RWPE2 (cell line): Measurements from ENCODE around the gene DTNBP1.

Source experiments
- ATAC-seq: fragments of 200-7000 bp; cut with Tn5 transposase; 3 replicates; pipeline ENCODE4 v1.9.1; 2021; ENCODE audit warnings: low read depth
- DNase-seq: peaks from one replicate; pipeline ENCODE4 v3.0.0-alpha.2; 2020; ENCODE audit warnings: low spot score
- H3K27ac ChIP-seq: fragments of 450-650 bp; 2 replicates; pipeline ENCODE4 v1.5.1; 2017; ENCODE audit warnings: mild to moderate bottlenecking; ENCODE audit not compliant: poor library complexity, severe bottlenecking
- H3K27me3 ChIP-seq: fragments of 250-450 bp; sonication (Bioruptor Pico); 2 replicates; pipeline ENCODE4 v1.5.1; 2021; ENCODE audit warnings: mild to moderate bottlenecking, moderate library complexity; ENCODE audit not compliant: insufficient read depth, poor library complexity, severe bottlenecking
- H3K36me3 ChIP-seq: fragments of 250-450 bp; sonication (Bioruptor Pico); 2 replicates; pipeline ENCODE4 v1.5.1; 2020; ENCODE audit warnings: low read depth, mild to moderate bottlenecking, moderate library complexity
- H3K4me1 ChIP-seq: fragments of 250-450 bp; sonication (Bioruptor Pico); 2 replicates; pipeline ENCODE4 v1.5.1; 2021; ENCODE audit warnings: mild to moderate bottlenecking, moderate library complexity; ENCODE audit not compliant: insufficient read depth, poor library complexity, severe bottlenecking
- H3K4me3 ChIP-seq: fragments of 250-450 bp; sonication (Bioruptor Pico); 2 replicates; pipeline ENCODE4 v1.5.1; 2021; ENCODE audit warnings: mild to moderate bottlenecking, moderate library complexity; ENCODE audit not compliant: severe bottlenecking
- H3K9me3 ChIP-seq: fragments of 250-450 bp; sonication (Bioruptor Pico); 2 replicates; pipeline ENCODE4 v1.5.1; 2021; ENCODE audit warnings: mild to moderate bottlenecking, moderate library complexity; ENCODE audit not compliant: severe bottlenecking
- TF ChIP-seq, protein P1 (sequence below): fragments of 450-650 bp; IDR thresholded peaks from one replicate; pipeline ENCODE4 v1.5.1; 2017; ENCODE audit warnings: mild to moderate bottlenecking, moderate library complexity; ENCODE audit not compliant: poor library complexity, severe bottlenecking

The DTNBP1 gene

DNA sequence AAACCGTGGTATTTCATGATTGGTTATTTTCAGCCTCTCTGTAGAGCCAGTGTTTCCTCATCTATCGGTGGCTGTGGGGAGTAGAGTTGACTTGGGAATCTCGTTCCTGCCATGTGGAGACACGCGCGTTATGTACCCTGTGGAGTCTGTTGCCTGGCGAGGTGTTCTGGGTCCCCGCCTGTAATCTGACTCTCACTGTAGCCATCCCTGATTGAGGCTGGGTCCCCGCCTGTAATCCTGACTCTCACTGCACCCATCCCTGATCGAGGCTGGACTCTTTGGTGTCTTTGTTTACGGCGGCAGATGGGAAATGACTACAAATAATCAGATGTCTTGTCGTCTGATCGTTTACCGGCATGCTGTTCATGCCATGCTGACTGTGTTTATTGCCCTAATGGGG, 153.9 kb downstream of the DTNBP1 start:
- H3K4me3 ChIP-seq: no peak overlapping the region
- no peaks in the 10 kb centered on the region for H3K27me3 ChIP-seq
- TF ChIP-seq, protein P1, sequence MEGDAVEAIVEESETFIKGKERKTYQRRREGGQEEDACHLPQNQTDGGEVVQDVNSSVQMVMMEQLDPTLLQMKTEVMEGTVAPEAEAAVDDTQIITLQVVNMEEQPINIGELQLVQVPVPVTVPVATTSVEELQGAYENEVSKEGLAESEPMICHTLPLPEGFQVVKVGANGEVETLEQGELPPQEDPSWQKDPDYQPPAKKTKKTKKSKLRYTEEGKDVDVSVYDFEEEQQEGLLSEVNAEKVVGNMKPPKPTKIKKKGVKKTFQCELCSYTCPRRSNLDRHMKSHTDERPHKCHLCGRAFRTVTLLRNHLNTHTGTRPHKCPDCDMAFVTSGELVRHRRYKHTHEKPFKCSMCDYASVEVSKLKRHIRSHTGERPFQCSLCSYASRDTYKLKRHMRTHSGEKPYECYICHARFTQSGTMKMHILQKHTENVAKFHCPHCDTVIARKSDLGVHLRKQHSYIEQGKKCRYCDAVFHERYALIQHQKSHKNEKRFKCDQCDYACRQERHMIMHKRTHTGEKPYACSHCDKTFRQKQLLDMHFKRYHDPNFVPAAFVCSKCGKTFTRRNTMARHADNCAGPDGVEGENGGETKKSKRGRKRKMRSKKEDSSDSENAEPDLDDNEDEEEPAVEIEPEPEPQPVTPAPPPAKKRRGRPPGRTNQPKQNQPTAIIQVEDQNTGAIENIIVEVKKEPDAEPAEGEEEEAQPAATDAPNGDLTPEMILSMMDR: no peak
- H3K4me1 ChIP-seq: peaks cover 12% of the 10 kb centered on the region
- H3K27ac ChIP-seq: no peak overlapping the region
- peaks cover 55% of the 10 kb centered on the region for H3K36me3 ChIP-seq
- ATAC-seq: no peak
- no peaks in the 10 kb centered on the region for H3K9me3 ChIP-seq
- DNase-seq: no peak

DNA sequence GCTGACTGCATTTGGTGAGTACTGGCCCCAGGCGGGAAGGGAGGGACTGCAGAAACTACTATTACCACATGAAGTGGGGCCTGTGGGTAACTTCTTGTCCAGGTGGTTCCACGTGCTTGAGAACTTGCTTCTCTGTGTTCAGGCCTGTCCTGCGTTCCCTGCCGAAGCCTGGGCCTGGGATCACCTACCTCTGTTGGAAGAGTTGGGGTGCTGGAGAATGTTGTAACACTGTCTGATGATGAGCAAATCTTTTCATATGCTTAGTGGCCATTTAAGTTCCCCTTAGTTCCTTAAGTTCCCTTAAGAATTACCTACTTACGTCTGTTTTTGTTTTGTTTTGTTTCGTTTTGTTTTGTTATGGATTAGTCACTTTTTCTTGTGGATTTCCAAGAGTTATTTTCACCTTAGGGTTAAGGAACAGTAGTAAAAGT, 154.4 kb downstream of the DTNBP1 start:
- TF ChIP-seq, protein P1: no peak
- H3K4me3 ChIP-seq: no peak overlapping the region
- H3K27ac ChIP-seq: no peak overlapping the region
- ATAC-seq (no peak), DNase-seq (no peak)
- H3K27me3 ChIP-seq: no peaks in the 10 kb centered on the region
- H3K4me1 ChIP-seq: peaks cover 12% of the 10 kb centered on the region
- no peaks in the 10 kb centered on the region for H3K9me3 ChIP-seq
- H3K36me3 ChIP-seq: peaks cover 55% of the 10 kb centered on the region

DNA sequence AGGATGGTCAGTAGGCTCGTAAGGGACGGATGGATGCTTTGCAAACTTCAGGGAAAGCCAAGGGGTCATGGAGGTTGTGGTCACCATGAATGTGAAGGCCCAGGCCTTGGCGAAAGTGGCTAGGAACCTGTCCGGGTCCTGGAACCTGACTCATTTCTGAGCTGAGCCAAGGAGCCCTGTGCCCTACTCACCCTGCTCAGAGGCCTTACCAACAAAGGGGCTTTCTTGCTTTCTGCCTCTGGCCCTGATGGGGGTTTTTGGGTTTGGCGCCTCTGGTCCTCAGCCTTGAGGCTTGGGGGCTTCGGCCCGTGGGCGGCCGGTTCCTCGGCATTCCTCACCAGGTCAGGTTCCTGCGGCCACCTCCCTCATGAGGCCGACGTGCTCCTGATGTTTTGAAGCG, 155.1 kb downstream of the DTNBP1 start:
- peaks cover 51% of the 10 kb centered on the region for H3K36me3 ChIP-seq

DNA sequence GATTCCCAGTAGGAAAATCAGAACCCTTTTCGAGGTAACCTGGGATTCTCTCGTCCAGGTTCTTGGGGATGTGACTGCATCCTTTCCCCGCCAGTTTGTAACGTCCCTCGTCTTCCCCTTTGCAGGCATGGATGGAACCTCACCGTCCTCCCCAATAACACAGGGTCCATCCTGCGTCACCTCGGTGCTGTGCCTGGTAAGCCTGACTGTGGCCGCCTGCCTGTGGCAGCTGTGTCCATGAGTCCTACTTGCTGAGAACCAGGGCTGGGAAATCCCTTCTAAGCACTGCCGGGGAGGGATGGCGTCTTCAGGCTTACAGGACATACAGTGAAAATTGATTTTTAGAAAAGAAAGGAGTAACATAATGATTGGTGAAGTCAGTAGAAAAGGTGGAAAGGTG, 155.6 kb downstream of the DTNBP1 start:
- TF ChIP-seq, protein P1: no peak
- Histone ChIP-seq H3K4me3 (no peak overlapping the region), H3K4me1 (peaks cover 12% of the 10 kb centered on the region), H3K27ac (no peak overlapping the region), H3K9me3 (no peaks in the 10 kb centered on the region), H3K36me3 (peaks cover 47% of the 10 kb centered on the region), H3K27me3 (no peaks in the 10 kb centered on the region)
- ATAC-seq (no peak), DNase-seq (no peak)

More for the DNA sequence above, 155.1 kb downstream of the DTNBP1 start:
- H3K4me1 ChIP-seq: peaks cover 12% of the 10 kb centered on the region
- DNase-seq (no peak), ATAC-seq (no peak)
- no peak overlapping the region for H3K27ac ChIP-seq
- TF ChIP-seq, protein P1: no peak
- no peaks in the 10 kb centered on the region for H3K27me3 ChIP-seq
- H3K9me3 ChIP-seq: no peaks in the 10 kb centered on the region
- no peak overlapping the region for H3K4me3 ChIP-seq

DNA sequence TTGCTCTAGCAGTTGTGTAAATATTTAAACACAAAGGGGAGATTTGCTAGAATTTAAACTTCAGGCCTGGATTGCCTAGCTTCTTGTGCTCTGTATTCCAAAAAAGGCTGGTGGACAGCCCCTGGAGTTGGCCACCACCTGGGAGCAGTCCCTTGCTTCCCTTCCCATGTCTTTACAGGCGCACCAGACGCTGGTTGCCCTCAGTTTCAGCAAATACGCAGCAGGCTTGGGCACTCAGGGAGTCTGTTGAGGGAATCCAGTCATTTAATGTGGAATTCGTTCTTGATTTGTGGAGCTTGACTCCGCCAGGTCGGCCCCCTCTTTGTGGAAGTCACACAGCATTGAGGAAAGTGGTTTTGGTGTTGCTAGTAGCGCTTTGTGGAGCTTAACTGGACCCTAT, 156.8 kb downstream of the DTNBP1 start:
- ATAC-seq (no peak), DNase-seq (no peak)
- TF ChIP-seq, protein P1: no peak
- H3K36me3 ChIP-seq: peaks cover 46% of the 10 kb centered on the region
- no peak overlapping the region for H3K27ac ChIP-seq
- peaks cover 12% of the 10 kb centered on the region for H3K4me1 ChIP-seq
- no peaks in the 10 kb centered on the region for H3K27me3 ChIP-seq
- H3K4me3 ChIP-seq: no peak overlapping the region
- H3K9me3 ChIP-seq: no peaks in the 10 kb centered on the region
